Measurements from ENCODE around the gene DIDO1.

Gene DIDO1

DNA sequence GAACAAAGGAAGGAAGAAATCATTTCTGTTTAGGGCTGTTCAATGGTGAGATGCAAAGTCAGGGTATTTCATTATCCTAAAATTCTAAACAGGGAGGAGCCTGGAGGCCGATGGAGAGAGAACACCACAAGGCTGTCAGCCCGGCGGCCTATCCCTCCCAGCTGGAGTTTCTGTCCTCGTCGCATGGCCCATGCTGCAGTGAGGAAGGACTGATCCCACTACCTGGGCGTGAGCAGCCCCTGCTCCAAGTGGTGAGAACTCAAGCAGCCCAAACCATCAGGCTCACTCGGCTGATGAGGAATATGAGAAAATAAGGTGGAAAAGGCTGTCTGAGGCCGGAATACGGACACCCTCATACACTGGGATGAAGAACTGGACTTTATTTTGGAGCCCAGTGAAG, 30.8 kb downstream of the DIDO1 start:
- DNase-seq (ENCODE audit: low read depth in 1 of 2, low spot score in 1 of 2), result no peak
- in situ Hi-C loops (cut with HindIII; ENCODE audit: low pct_unique_long_range_greater_than_20kb, low sequenced_read_pairs), result no loop called here
- TF ChIP-seq JUND (IDR thresholded peaks at IDR 0.05; ENCODE audit: low read depth), result no peak

DNA sequence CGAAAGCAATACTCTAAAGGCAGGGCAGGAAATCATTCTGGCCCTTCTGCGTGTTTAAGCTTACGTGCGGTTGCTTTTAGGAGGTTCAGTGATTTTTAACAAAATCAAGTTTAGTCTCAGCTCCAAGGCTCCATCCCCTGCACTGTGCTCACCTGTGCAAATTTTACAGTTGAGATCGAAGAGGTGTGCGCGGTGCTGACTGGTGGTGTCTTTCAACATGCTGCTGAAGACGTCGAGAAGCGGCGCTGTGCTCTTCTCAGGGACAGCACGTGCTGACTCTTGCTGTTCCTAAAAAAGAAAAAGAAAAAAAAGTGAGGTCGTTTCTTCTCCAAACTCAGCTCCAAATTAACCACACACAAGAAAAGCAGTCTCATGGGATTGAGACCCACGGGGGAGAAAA, 32.0 kb downstream of the DIDO1 start:
- DNase-seq (ENCODE audit: low read depth in 1 of 2, low spot score in 1 of 2), result no peak
- TF ChIP-seq JUND (IDR thresholded peaks at IDR 0.05; ENCODE audit: low read depth), result no peak
- in situ Hi-C loops (cut with HindIII; ENCODE audit: low pct_unique_long_range_greater_than_20kb, low sequenced_read_pairs), result no loop called here

DNA sequence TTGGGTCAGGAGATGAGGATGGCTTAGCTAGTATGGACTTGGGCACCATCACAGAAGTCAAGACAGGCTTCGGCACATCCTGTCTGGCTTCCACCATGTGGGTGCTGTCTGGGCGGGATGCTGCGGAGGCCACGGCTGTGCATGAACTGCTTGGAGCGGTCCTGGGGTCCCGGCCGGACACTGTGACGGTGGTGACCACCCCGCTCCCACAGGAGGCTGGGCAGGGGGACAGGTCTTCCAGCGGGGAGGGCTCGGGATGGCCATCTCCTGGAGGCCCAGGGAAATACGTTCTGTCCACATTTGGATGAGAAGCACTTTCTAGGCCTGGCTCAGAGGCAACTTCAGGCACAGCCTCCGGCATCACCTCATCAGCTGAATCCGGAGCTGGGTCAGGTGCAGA, 32.6 kb downstream of the DIDO1 start:
- TF ChIP-seq JUND (IDR thresholded peaks at IDR 0.05; ENCODE audit: low read depth), result no peak
- in situ Hi-C loops (cut with HindIII; ENCODE audit: low pct_unique_long_range_greater_than_20kb, low sequenced_read_pairs), result no loop called here
- no peak for DNase-seq (ENCODE audit: low read depth in 1 of 2, low spot score in 1 of 2)

DNA sequence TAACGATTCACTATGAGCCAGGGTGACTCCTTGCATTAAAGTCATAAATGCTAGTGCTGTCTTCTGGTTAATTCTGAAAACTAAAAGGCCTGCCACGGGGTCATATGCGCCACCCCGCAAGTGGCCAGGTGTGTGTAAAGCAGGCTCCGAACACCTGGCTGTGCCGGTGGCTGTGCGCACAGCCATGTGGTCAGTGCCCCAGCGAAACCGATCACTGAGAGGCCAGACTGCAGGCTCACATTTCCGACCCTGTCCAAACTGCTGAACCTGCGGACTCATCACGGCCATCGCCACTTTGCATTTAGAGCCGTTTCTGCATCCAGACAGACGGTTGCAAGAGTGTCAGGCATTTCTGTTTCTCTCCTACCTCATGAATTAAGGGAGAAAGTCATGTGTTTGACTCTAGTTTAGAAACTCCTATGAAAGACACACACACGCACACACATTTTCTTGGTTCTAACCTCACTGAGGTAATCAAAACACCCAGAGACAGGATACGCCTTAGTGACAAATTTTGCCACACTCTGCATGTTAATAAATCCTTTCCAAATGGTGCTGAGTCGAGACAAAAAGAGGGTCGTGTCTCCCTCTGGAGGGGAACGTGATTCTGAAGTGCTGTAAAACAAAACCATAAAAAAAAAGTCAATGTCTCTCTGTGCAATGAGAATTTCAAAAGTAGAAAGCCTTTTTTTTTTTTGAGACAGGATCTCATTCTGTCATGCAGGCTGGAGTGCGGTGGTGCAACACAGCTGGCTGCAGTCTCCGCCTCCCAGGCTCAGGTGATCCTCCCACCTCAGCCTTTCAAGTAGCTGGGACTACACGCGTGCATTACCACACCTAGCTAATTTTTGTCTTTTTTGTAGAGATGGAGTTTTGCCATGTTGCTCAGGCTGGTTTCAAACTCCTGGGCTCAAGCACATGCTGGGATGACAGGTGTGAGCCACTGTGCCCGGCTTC, 33.7 kb downstream of the DIDO1 start:
- in situ Hi-C loops (cut with HindIII; ENCODE audit: low pct_unique_long_range_greater_than_20kb, low sequenced_read_pairs), result no loop called here
- DNase-seq (ENCODE audit: low read depth in 1 of 2, low spot score in 1 of 2), result no peak
- no peak for TF ChIP-seq JUND (IDR thresholded peaks at IDR 0.05; ENCODE audit: low read depth)

DNA sequence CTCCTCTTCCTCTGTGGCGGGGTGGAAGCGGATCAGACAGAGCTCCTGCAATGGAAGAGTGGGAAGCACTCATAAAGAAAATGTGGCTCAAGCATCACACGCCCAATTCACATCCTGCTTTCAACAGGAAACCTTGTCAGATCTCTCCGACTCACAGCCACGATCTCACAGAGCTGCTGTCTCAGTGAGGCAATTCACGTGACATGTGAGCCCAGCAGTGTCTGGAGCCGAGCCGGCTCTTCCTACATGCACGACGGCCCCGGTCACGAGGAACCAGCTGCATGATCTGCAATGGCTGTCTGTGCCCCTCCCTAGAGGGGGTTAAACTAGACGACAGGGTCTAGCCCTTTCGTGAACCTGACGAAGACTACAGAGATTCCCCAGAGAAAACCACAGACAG, 35.2 kb downstream of the DIDO1 start:
- TF ChIP-seq JUND (IDR thresholded peaks at IDR 0.05; ENCODE audit: low read depth), result no peak
- DNase-seq (ENCODE audit: low read depth in 1 of 2, low spot score in 1 of 2), result no peak
- in situ Hi-C loops (cut with HindIII; ENCODE audit: low pct_unique_long_range_greater_than_20kb, low sequenced_read_pairs), result no loop called here

DNA sequence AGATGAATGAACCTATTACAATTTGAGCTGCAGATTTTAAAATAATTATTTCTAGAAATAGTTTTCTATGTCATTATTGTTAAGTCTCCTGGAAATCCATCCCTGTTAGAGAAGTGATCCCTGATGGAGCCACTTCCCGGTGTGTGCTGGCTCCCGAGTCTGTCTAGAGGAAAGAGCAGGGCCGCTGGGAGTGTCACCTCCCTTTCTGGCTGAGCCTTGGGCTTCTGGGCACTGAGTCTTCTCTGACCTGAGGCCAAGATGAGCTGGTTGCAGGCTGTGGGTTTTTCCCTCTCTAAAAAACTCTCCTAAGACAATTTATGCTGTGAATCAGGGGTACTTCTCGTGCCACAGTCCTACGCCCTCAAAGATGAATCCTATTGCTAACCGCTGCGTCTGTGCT, 35.9 kb downstream of the DIDO1 start:
- in situ Hi-C loops (cut with HindIII; ENCODE audit: low pct_unique_long_range_greater_than_20kb, low sequenced_read_pairs), result no loop called here
- no peak for TF ChIP-seq JUND (IDR thresholded peaks at IDR 0.05; ENCODE audit: low read depth)
- no peak for DNase-seq (ENCODE audit: low read depth in 1 of 2, low spot score in 1 of 2)

DNA sequence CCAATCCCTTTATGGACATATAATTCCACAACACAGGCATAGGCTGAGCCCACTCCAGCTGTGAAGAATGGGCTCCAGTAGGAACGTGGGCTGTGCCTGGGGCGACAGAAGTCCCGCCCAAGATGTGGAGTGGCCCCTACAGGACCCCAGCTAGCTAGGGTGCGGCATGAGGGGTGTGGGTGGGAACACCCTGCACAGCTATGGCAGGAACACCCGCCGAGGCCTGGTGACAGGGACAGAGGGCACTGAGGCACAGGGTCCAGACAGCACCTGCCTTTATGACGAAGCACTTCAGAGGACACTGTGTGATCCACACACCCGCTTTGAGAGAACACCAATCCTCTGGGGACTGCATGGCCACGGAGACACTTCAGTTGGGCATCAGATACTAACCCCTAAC, 36.4 kb downstream of the DIDO1 start:
- no peak for TF ChIP-seq JUND (IDR thresholded peaks at IDR 0.05; ENCODE audit: low read depth)
- DNase-seq (ENCODE audit: low read depth in 1 of 2, low spot score in 1 of 2), result no peak
- in situ Hi-C loops (cut with HindIII; ENCODE audit: low pct_unique_long_range_greater_than_20kb, low sequenced_read_pairs), result no loop called here

DNA sequence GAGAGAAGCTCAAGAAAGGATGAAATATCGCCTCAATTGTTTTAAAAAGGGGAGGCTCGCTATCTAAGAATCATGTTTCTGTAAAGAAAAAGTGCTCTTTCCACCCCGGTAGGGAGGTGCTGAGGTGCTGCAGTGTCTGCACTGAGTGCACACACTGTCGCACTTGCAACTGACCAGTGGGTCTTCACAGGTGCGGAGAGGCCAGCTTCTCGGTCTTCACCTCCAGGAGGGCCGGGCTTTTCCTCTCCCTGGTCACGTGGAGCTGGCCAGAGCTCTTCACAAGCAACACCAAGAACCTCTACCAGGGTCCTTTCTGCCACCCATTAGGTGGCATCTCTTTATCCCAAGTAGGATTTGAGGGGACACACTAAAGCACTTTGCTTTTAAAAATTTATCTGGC, 36.9 kb downstream of the DIDO1 start:
- in situ Hi-C loops (cut with HindIII; ENCODE audit: low pct_unique_long_range_greater_than_20kb, low sequenced_read_pairs), result no loop called here
- DNase-seq (ENCODE audit: low read depth in 1 of 2, low spot score in 1 of 2), result no peak

DNA sequence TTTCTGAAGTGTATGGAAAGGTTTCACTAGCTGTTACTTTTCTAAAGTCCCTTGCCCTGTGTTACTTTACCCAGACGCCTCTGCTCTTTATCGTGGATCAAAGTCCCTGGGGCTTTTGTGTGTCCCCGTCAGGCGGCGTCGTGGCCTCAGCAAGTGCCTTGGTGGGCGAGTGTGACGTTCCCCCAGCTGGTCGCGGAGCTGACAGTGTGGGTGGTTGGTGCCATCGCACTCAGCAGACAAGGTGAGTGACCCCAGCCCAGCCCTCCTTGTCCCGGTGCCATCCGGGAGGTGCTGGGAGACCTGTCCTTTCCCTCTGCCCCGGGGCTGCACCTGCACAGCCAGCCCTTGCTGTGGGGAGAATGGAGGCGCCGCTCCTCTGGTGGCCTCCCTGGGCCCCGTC, 37.4 kb downstream of the DIDO1 start:
- no peak for TF ChIP-seq JUND (IDR thresholded peaks at IDR 0.05; ENCODE audit: low read depth)
- in situ Hi-C loops (cut with HindIII; ENCODE audit: low pct_unique_long_range_greater_than_20kb, low sequenced_read_pairs), result no loop called here

More for the DNA sequence above, 36.9 kb downstream of the DIDO1 start:
- TF ChIP-seq JUND (IDR thresholded peaks at IDR 0.05; ENCODE audit: low read depth), result no peak

DNA sequence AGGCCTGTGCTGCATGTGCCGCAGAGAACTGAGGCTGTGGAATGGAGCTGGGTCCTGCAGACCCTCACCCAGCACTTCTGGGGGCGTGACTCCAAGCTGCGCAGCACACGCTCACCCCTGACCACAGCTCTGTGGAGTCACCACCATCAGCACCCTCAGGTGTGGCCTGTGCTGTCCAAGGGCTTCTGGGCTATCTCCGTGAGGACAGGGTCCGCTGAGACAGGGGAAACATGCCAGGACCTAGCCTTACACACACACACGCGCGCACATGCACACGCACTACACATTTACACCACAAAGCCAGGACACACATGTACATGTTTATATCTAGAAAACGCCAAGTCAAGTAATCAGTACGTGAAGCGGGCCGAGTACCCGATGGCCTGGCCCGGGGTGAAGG, 37.9 kb downstream of the DIDO1 start:
- DNase-seq (ENCODE audit: low read depth in 1 of 2, low spot score in 1 of 2), result no peak
- no peak for TF ChIP-seq JUND (IDR thresholded peaks at IDR 0.05; ENCODE audit: low read depth)
- in situ Hi-C loops (cut with HindIII; ENCODE audit: low pct_unique_long_range_greater_than_20kb, low sequenced_read_pairs), result no loop called here

More for the DNA sequence above, 37.4 kb downstream of the DIDO1 start:
- DNase-seq (ENCODE audit: low read depth in 1 of 2, low spot score in 1 of 2), result no peak

DNA sequence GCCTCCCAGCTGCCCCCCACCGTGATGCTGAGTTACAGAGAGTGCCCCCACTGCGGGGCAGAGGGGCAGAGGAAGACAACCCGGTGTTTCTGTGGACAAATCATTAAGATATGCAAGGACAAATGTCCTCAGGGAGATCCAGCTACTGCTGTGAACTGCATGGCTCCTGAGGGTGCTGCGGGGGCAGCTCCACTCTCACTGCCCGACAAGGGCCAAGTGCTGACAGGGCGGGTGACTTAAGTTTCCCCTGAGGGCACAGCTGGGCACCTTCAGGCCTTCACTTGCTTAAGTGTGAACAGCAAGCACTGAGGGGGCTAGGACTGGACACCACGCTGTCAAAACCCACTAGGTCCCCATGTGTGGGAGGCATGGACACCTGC, 38.5 kb downstream of the DIDO1 start:
- TF ChIP-seq JUND (IDR thresholded peaks at IDR 0.05; ENCODE audit: low read depth), result no peak
- DNase-seq (ENCODE audit: low read depth in 1 of 2, low spot score in 1 of 2), result no peak
- in situ Hi-C loops (cut with HindIII; ENCODE audit: low pct_unique_long_range_greater_than_20kb, low sequenced_read_pairs), result no loop called here

DNA sequence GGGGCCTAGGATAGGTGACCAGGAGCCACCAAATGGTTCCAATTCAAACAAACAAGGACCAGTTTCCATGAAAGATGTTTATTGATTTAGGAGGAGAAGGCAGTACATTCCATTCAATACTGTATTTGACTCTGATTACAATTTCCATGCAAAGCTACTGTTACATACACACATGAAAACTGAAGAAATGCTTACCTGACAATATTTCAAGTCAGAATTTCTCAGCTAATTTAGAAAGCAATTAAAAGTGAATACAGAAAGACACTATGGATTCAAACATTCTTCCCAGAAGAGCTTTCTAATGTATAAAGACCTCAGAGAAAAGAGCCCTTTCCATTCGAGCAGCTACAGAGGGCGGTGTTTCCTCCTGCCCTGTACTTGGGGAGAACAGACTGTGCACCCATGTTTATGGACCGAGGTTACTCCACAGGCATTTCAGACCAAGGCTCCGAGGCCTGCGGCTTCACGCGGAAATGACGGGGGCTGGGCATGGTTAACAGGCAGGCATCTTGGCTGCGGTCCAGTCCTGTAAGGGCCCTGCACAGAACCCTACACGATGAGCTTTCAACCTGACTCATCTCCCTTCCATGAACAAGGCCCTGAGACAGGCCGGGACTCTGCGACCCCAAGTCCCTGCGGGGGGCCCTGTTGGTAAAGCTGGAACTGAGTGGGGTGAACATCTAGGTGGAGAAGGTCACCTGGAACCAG, 39.0 kb downstream of the DIDO1 start:
- in situ Hi-C loops (cut with HindIII; ENCODE audit: low pct_unique_long_range_greater_than_20kb, low sequenced_read_pairs), result no loop called here
- no peak for TF ChIP-seq JUND (IDR thresholded peaks at IDR 0.05; ENCODE audit: low read depth)
- no peak for DNase-seq (ENCODE audit: low read depth in 1 of 2, low spot score in 1 of 2)

DNA sequence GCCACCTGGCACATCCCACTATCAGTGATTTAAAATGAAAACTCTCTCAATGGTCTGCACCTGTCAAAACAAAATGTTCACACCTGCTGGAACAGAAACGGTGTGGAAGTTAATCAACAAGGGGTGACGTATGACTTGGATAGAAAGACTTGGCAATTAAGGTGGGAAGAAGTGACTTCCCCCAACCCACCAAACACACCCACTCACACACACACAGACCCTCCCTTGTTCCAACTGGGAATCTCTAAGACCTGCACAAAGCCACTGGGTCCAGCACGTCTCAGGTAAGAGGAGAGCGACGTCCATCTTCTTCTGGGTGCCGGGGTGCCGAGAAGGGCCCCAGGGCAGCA, 39.6 kb downstream of the DIDO1 start:
- DNase-seq (ENCODE audit: low read depth in 1 of 2, low spot score in 1 of 2), result no peak
- in situ Hi-C loops (cut with HindIII; ENCODE audit: low pct_unique_long_range_greater_than_20kb, low sequenced_read_pairs), result no loop called here
- no peak for TF ChIP-seq JUND (IDR thresholded peaks at IDR 0.05; ENCODE audit: low read depth)
